ENCODE data around the gene RPP30.
"Not testable (repeated sequence)": the region's sequence is repeated elsewhere in the genome, so short reads cannot be mapped to it uniquely, and the experiment has no call there.

RPP30 gene

GRCh38 chr10:90937645-90938258, 66.0 kb downstream of the RPP30 start:
- Mint-ChIP-seq H3K36me3 (ENCODE audit: low read depth) (no peaks in the 10 kb centered on the region), H3K27ac (no peak overlapping the region), H3K27me3 (no peaks in the 10 kb centered on the region), H3K4me1 (ENCODE audit: low read depth) (no peaks in the 10 kb centered on the region), H3K9me3 (no peaks in the 10 kb centered on the region), H3K4me3 (no peak overlapping the region)

- no peaks in the 10 kb centered on the region for H3K4me1 Mint-ChIP-seq (ENCODE audit: low read depth)
- H3K36me3 Mint-ChIP-seq (ENCODE audit: low read depth): no peaks in the 10 kb centered on the region
- no peak overlapping the region for H3K27ac Mint-ChIP-seq
- no peak overlapping the region for H3K4me3 Mint-ChIP-seq
- no peaks in the 10 kb centered on the region for H3K9me3 Mint-ChIP-seq
- no peaks in the 10 kb centered on the region for H3K27me3 Mint-ChIP-seq
Measured at GRCh38 chr10:90939116-90939515, 67.3 kb downstream of the RPP30 start.

DNA sequence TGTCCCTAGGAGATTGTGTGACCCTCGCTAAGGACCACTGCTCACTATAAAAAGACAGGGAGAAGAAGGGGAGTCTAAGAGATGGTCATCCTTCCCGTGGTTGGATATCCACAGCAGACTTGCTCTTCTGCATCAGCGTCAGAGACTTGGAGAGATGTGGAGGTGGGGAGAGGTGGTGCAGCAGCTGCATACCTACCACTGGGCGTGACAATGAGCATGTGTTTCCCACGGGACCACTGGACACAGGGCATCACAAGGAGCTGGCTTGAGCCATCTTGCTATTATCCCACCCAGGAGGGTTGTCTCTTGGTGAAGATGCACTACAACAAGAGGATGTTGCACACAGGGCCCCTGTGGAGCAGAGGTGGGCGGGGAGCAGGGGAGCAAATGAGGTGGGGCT, 67.9 kb downstream of the RPP30 start:
- Mint-ChIP-seq H3K4me3 (no peak overlapping the region), H3K27me3 (no peaks in the 10 kb centered on the region), H3K4me1 (ENCODE audit: low read depth) (no peaks in the 10 kb centered on the region), H3K9me3 (no peaks in the 10 kb centered on the region), H3K36me3 (ENCODE audit: low read depth) (no peaks in the 10 kb centered on the region), H3K27ac (no peak overlapping the region)

DNA sequence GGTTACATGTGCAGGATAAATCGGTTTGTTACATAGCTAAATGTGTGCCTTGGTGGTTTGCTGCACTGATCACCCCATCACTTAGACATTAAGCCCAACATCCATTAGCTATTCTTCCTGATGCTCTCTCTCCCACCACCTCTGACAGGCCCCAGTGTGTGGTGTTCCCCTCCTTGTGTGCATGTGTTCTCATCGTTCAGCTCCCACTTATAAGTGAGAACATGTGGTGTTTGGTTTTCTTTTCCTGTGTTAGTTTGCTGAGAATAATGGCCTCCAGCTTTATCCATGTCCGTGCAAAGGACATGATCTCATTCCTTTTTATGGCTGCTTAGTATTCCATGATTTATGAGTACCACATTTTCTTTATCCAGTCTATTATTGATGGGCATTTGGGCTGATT, 71.2 kb downstream of the RPP30 start:
- H3K9me3 Mint-ChIP-seq; H3K4me1 Mint-ChIP-seq (ENCODE audit: low read depth); H3K27me3 Mint-ChIP-seq: not testable (repeated sequence)

GRCh38 chr10:90944749-90945148, 73.0 kb downstream of the RPP30 start:
- H3K36me3 Mint-ChIP-seq (ENCODE audit: low read depth): no peaks in the 10 kb centered on the region
- no peaks in the 10 kb centered on the region for H3K9me3 Mint-ChIP-seq
- H3K27me3 Mint-ChIP-seq: no peaks in the 10 kb centered on the region
- H3K4me1 Mint-ChIP-seq (ENCODE audit: low read depth): peaks cover 10% of the 10 kb centered on the region
- no peak overlapping the region for H3K4me3 Mint-ChIP-seq
- no peak overlapping the region for H3K27ac Mint-ChIP-seq

More for the DNA sequence above, 71.2 kb downstream of the RPP30 start:
- not testable (repeated sequence) for H3K36me3 Mint-ChIP-seq (ENCODE audit: low read depth); H3K27ac Mint-ChIP-seq; H3K4me3 Mint-ChIP-seq

DNA sequence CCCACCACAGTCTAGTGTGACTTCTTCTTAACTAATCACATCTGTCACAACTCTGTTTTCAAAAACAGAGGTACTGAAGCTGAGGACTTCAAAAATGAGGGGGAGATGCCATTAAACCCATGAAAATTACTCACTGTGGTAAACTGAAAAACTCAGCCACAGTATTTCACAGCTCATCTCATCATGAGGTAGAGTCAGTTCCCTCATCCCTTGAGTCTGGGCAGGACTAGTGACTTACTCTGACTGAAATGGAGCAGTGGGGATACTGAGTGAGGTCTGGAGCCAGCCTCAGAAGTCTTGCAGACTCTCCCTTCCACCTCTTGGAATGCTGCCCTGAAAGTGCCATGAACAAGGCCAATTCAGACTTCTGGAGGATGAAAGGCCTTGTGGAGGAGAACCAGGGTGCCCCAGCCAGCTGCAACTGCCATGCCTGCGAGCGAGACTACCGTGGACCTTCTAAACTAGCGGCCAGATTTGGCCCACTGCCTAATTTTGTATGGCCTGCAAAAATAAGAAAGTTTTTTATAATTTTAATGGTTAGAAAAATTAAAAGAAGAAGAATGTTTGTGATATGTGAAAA, 73.8 kb downstream of the RPP30 start:
- no peaks in the 10 kb centered on the region for H3K36me3 Mint-ChIP-seq (ENCODE audit: low read depth)
- H3K9me3 Mint-ChIP-seq: no peaks in the 10 kb centered on the region
- no peak overlapping the region for H3K4me3 Mint-ChIP-seq
- no peak overlapping the region for H3K27ac Mint-ChIP-seq
- peaks cover 10% of the 10 kb centered on the region for H3K4me1 Mint-ChIP-seq (ENCODE audit: low read depth)
- H3K27me3 Mint-ChIP-seq: no peaks in the 10 kb centered on the region

DNA sequence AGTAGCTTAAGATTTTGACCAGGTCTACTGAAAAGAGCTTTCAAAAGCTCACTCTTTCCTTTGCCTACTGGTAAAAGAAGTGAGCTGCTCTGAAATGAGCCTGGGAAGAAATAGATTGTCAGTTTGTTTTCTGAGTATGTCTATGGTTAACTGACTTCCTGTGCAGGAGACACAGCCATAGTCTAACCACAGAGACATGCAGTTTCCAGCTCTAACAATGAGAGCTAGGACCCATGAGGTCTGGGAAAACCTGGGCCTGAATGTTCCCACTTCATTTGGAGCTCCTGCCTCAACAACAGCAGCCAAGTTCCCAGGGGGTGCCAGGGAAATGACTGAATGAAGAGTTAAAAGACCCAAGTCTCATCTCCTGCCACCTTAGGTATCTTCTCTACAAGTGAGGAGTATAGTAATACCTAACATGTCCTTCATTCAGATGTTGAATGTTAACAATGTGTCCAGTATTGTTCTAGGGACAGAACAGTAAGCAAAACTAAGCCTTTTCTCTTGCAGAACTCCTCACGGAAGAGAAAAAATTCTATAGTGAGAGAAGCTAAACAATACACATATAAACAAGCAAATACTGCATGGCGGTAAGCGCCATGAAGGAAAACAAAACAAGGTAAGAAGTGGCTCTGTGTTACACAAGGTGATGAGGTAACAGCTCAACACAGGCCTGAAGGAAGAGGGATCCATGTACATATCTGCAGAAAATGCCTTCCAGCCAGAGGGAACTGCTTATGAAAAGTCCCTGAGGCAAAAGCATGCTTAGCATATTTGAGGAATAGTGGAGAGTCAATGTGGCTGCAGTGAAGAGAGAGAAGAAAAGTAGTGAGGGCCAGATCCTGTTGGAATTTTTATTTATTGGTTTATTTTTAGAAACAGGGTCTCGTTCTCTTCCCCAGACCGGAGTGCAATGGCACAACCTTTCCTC, 75.5 kb downstream of the RPP30 start:
- no peaks in the 10 kb centered on the region for H3K27me3 Mint-ChIP-seq
- H3K9me3 Mint-ChIP-seq: no peaks in the 10 kb centered on the region
- no peak overlapping the region for H3K27ac Mint-ChIP-seq
- no peaks in the 10 kb centered on the region for H3K36me3 Mint-ChIP-seq (ENCODE audit: low read depth)
- peaks cover 10% of the 10 kb centered on the region for H3K4me1 Mint-ChIP-seq (ENCODE audit: low read depth)
- H3K4me3 Mint-ChIP-seq: no peak overlapping the region

All from stimulated activated naive CD8-positive, alpha-beta T cell treated with anti-CD3 and anti-CD28 coated beads, Interleukin-15, Interleukin-2, amounts not matched to agents 100 ng/mL and 50 ng/mL, for 24 hours (primary cell).